Cardiac fibroblast (primary cell): Measurements from ENCODE around the gene RPS6KA3.
"Not testable (repeated sequence)": the region's sequence is repeated elsewhere in the genome, so short reads cannot be mapped to it uniquely, and the experiment has no call there.

ENCODE experiments used
- DNase-seq, 2 donors: peaks; one replicate each; pipeline versions ENCODE4 v3.0.0 to v3.0.0-alpha.2; 2010; ENCODE audit warnings: low read depth in 2 of 2
- H3K4me3 ChIP-seq, 2 donors: replicated peaks in 1 of 2; 1 replicate in 1 of 2; 2 replicates in 1 of 2; pipeline ENCODE4 v1.5.1; 2011; ENCODE audit warnings: low read depth in 2 of 2, low read length in 2 of 2, mild to moderate bottlenecking in 2 of 2, moderate library complexity in 1 of 2
- CTCF ChIP-seq: IDR thresholded peaks from one replicate; pipeline ENCODE4 v1.5.1; 2011; ENCODE audit warnings: low read depth, mild to moderate bottlenecking, low read length, inconsistent platforms

The RPS6KA3 gene

GRCh38 chrX:20132666-20133065 lies 134.0 kb downstream of the RPS6KA3 start:
- no peak overlapping the region for H3K4me3 ChIP-seq
- DNase-seq = no peak
- TF ChIP-seq CTCF = no peak

GRCh38 chrX:20130357-20130756 lies 136.4 kb downstream of the RPS6KA3 start:
- no peak for TF ChIP-seq CTCF
- no peak for DNase-seq
- no peak overlapping the region for H3K4me3 ChIP-seq

GRCh38 chrX:20129547-20129946 lies 137.2 kb downstream of the RPS6KA3 start:
- H3K4me3 ChIP-seq = no peak overlapping the region
- DNase-seq = no peak
- TF ChIP-seq CTCF = no peak

- TF ChIP-seq CTCF = no peak
These were observed 138.0 kb downstream of the RPS6KA3 start for GRCh38 chrX:20128670-20129069.

GRCh38 chrX:20127440-20127839 lies 139.3 kb downstream of the RPS6KA3 start:
- not testable (repeated sequence) for DNase-seq, H3K4me3 ChIP-seq
- peak; percentile 7 for TF ChIP-seq CTCF

More at GRCh38 chrX:20128670-20129069, 138.0 kb downstream of the RPS6KA3 start:
- H3K4me3 ChIP-seq = no peak overlapping the region
- DNase-seq = peak; percentile 19 to 22

- not testable (repeated sequence) for DNase-seq
These were observed 139.9 kb downstream of the RPS6KA3 start for GRCh38 chrX:20126833-20127232.

GRCh38 chrX:20124964-20125363 lies 141.7 kb downstream of the RPS6KA3 start:
- DNase-seq = no peak
- no peak for TF ChIP-seq CTCF
- H3K4me3 ChIP-seq = no peak overlapping the region

More at GRCh38 chrX:20126833-20127232, 139.9 kb downstream of the RPS6KA3 start:
- H3K4me3 ChIP-seq = not testable (repeated sequence)
